ELF-1 (cell line): Measurements from ENCODE around the gene EML6.

Experiments used
- DNase-seq: peaks from one replicate; pipeline ENCODE4 v3.0.0-alpha.2; 2016; ENCODE audit warnings: low read depth, low spot score

Gene EML6

DNA sequence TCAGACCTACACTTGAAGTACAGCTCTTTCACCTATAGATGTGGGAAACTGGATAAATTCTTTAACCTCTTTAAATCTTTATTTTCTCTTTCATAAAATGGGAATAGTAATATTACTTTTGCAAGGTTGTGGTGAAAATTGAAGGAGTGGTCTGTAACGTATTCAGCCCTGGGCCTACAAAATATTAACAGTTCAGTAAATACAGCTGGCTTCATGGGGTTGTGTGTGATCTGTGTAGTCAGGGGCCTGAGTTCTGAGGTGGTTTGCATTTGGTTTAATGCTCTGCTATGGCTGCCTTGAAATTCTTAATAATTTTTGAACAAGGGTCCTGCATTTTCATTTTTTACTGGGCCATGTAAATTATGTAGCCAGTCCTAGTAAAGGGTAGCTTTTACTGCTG is 16.8 kb upstream of the EML6 start:
- DNase-seq = no peak

- DNase-seq = peak; percentile 75
Measured at GRCh38 chr2:54708584-54709335, 14.7 kb upstream of the EML6 start.

DNA sequence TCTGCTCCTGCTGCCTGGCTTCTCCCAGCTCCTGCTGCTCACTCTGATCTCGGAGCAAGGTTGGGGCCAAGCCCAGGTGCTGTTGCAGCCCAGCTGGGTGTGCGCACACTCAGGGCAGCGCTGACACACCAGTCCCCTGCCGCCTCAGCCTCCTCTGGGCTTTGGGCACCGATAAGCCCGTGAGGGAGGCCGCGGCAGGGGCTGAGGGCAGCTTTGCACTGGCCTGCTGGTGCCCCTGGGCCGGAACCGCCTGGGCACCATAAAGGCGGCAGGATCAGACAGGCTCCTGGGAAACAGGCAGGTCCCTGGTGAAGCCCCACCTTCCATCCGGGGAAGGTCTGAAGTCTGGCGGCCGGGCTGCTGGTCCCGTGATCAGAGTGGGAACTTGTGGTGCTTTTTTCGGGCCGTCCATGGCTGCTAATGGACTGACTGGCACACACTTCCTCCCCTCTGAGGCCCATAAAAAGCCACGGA is 14.1 kb upstream of the EML6 start:
- DNase-seq = peak; percentile 36

DNA sequence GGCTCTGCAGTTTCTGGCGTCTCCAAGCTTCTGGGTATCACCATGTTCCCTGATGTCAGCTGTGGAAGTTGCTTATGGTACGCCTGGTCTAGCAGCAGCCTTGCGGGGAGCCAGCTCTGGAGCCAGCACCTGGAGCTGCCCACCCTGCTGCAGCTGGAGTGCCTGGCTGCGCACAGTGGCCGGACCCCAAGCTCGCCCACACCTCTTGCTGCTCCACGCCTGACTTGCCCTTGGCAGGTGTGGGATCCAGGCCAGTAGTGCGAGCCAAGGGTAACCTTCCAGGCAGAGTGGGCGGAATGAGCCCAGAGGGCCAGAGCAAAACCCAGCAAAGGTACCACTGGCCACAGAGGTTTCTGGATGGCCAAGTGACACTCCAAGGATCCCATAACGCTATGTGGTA is 13.2 kb upstream of the EML6 start:
- no peak for DNase-seq

DNA sequence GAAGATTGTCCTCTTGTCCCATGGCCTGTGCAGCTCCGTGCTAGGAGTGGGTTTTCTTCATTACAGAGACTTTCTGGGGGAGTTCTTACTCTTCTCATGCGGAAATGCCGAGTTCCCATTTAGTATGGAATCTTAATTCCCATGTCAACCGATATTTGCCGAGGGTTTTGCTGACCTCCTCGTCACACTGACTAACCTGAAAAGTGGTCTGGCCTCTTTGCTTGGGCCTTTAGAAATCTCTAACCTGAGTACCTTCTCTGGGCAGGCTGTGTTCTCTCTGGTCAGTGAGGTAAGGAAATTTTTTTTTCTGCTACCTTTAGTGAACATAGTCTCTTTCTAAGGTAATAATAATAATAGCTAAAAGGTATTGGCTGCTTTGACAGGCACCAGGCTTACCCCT is 10.9 kb upstream of the EML6 start:
- DNase-seq = no peak

DNA sequence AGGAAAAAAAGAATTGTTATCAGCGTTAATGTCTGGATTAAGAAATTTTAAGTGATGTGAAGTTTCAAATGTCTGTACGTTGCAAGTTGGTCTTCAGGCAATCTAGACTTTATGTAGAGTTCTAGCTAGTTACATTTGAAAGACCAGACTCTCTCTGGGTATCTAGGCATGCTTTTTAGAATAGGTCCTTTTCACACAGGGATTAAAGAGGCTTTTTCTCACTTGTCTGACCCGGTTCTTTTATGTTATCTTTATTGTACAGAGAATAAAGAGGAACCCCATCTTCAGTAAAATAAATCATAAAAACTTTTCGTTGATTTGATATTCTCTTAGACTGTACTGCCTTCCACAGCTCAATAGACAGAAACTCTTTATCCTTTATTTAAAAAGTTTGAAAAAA is 8.5 kb upstream of the EML6 start:
- DNase-seq = no peak

DNA sequence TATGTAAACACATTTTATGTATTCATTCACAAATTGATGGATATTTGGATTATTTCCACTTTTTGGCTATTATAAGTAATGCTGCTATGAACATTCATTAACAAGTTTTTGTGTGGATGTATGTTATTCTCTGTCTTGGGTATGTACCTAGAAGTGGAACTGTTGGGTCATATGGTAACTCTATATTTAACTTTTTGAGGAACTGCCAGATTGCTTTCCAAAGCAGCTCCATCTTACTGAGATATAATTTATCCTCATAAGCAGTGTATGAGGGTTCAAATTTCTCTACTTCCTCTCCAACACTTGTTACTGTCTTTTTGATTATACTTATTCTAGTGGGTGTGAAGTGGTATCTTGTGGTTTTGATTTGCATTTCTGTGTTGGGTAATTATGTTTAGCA is 7.1 kb upstream of the EML6 start:
- DNase-seq = no peak

DNA sequence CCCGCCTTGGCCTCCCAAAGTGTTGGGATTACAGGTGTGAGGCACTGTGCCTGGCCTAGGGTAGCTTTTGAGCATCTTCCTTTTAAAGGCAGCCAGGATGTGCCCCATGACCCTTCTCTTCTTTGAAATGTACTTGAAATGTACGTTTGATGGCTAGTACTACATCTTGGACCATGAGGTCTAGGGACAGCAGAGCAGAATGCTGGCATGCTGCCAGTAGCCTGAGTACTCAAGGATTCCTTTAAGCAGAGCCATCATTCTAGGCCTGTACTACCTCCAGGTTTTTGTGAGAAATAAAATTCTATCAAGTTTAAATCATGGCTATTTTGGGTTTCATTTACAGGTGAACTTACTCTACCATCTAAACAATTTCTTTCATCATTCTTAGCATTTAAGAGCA is 2.9 kb upstream of the EML6 start:
- no peak for DNase-seq

- DNase-seq = no peak
Measured at GRCh38 chr2:54722641-54723040, 821 bp upstream of the EML6 start.

- DNase-seq = no peak
Measured at GRCh38 chr2:54723996-54724559, 616 bp downstream of the EML6 start.

DNA sequence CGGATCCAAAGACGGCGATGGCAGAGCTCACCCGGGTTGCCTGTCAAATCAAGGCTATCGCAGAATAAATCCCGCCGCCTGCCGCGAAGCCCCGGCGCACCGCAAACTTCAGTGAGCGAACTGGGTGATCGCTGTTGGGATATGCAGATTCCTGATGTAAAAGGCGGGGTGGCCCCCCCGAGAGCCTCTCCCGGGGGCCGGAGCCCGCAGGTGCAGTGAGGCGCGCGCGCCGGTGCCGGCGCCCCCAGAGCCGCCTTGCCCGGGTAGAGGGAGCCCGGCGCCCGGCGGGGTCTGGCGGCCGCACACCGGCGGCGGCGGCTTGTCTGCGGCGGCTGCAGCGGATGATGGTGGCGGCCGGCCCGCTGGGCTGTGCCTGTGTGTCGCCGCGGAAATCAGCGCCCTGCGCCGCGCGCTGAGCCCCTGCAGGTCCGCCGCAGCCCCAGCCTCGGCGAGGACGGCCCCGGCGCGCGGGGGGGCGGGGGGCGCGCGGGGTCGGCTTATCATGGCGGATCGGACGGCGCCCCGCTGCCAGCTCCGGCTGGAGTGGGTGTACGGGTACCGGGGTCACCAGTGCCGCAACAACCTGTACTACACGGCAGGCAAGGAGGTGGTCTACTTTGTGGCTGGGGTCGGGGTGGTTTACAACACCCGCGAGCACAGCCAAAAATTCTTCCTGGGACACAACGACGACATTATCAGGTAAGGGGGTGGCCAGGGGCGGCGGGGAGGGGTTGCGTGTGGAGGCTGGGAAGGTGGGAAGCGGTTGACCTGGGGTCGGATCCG is 1.3 kb downstream of the EML6 start:
- peak; percentile 31 for DNase-seq

GRCh38 chr2:54725343-54726099 is 2.1 kb downstream of the EML6 start:
- DNase-seq = no peak

- DNase-seq = no peak
Measured at GRCh38 chr2:54726431-54726830, 3.0 kb downstream of the EML6 start.

DNA sequence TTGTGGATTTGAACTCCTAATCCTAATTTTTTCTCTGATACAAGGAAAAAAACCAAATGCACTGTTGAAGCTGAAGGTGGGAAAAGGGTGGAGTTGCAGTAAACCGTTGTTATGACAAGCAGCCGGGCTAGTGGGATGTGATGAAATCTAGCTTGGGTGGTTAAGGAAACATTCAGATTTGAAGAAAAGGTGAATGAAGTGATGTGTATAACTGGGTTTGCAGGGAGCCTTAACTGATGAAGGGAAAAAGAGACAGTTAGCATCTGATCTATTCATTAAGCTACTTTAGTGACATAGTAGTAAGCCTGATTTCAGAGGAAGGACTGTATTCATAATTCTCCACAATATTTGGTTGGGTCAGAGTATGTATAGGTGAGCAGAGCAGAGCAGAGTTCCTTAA is 3.5 kb downstream of the EML6 start:
- DNase-seq = no peak

- DNase-seq = no peak
Measured at GRCh38 chr2:54728669-54729120, 5.2 kb downstream of the EML6 start.

DNA sequence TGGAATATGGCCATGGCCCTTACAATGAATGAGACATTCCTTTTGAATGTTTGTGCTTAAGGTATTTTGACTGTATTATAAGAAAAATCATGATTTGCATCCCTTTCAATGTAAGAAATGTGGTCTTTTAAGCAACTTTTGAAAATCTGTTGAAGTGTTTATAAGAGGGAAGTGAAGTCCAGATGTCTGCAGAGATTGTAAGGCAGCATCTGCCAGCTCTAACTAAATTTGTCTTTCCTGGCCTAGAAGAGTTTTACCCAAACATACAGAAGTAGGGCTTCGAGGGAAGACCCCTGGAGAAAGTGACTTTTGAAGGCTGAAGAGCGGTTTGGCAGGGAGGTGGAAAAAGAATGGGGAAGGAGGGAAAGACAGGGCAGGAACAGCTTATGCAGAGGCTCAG is 12.2 kb downstream of the EML6 start:
- DNase-seq = no peak

DNA sequence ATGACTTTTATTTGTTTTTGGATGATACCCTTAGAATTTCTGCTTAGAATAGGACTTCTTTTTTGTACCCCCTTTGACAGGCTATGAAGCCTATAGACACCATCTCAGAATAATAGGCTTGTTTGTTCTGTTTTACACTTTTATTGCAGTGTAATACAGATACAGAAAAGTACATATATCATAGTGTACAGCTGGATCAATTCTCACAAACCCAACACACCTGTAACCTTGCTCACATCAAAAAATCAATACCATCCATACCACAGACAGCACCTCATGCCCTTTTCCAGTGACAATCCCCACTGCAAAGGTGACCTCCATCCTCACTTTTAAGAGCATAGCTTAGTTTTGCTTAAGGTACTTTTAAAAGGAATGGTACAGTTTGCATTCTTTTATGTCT is 14.8 kb downstream of the EML6 start:
- no peak for DNase-seq

DNA sequence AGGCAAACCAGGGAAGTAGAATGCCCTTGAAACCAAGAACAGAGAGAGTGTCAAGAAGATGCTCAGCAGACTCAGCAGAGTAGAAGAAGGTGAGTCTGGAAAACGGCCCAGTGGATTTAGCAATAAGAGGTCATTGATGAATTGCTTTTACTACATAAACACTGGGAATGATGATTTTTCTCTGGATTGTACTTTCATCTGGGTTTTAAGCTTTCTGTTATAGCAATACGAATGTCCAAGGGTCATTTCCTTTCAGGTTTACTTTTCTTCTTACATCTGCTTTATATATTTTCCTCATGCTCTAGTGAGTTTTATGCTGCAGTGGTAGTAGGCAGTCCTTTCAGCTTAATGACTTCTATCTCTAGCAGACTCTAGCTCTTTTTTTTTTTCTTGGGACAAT is 16.9 kb downstream of the EML6 start:
- DNase-seq = no peak

DNA sequence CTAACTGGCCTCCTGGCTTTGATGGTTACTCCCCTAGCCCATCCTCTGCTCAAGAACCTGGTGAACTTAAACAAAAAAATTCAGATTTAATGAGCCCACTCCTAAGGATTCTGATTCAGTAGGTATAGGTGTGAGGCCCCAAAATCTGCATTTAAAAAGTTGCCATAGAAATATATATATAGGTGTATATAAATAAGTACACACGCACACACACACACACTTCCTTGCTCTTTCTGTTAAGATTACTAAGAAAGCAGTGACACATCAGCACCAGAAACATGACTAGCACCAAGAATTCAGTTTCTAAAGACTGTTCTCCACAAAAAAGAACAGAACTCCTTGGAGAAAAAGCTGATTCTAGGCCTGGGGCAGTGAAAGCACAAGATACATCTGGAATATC is 17.8 kb downstream of the EML6 start:
- DNase-seq = no peak

- DNase-seq = no peak
Measured at GRCh38 chr2:54750040-54750439, 26.6 kb downstream of the EML6 start.

GRCh38 chr2:54752439-54752838 is 29.0 kb downstream of the EML6 start:
- no peak for DNase-seq
